Iris pigment epithelial cell (primary cell): ENCODE results near the gene PEX19.
"Not testable (repeated sequence)": the region's sequence is repeated elsewhere in the genome, so short reads cannot be mapped to it uniquely, and the experiment has no call there.

ENCODE experiments used
- DNase-seq: peaks from one replicate; pipeline ENCODE4 v3.0.0-alpha.2; 2011; ENCODE audit warnings: low read depth

PEX19 gene, protein sequence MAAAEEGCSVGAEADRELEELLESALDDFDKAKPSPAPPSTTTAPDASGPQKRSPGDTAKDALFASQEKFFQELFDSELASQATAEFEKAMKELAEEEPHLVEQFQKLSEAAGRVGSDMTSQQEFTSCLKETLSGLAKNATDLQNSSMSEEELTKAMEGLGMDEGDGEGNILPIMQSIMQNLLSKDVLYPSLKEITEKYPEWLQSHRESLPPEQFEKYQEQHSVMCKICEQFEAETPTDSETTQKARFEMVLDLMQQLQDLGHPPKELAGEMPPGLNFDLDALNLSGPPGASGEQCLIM

GRCh38 chr1:160284782-160285344 lies at the start of gene PEX19:
Gene PEX19, minus strand, starts transcription at chr1:160285133. Its CDS starts 9 bp downstream, at chr1:160285124.
- DNase-seq: peak; percentile 95

DNA sequence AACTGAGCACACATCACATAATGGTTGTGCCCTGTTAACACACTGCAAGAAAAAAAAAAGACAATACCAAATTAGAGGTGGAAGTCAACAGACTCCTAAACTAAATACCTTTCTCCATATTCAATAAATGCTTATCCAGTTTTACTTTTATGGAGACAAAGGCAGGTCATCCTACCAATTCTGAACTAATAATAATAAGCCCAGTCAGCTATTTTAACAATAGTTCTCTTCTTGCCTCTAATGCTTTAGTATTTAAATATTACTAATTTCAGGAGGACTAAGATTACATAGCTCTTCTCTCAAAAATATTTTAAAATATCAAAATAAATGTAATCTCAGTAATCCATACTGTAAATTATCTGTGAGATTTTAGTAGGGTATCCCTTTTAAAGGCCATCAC lies 47.6 kb upstream of the PEX19 start:
- DNase-seq: no peak

DNA sequence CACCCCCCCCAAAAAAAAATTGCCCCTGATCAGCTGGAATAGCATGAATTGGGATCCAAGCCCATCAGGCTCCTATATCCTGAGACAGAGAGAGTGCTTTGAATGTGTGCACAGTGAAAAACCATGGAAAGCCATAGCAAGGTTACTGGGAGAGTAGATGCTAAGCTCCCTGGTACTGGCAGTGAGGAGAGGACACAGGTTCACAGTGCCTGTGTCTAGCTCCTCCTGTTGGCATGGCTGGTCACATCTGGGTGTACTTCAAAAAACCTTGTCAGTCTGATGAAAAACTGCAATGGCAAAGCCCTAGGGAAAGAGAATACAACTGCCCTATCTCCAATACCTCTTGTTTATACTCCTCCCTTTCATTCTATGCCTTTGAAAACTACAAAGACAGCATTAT lies 45.2 kb upstream of the PEX19 start:
- DNase-seq: no peak

GRCh38 chr1:160328184-160328583 lies 43.3 kb upstream of the PEX19 start:
- no peak for DNase-seq

- DNase-seq: no peak
These were observed 41.5 kb upstream of the PEX19 start for GRCh38 chr1:160326418-160326817.

GRCh38 chr1:160325252-160325651 lies 40.3 kb upstream of the PEX19 start:
- no peak for DNase-seq

- DNase-seq: no peak
These were observed 37.9 kb upstream of the PEX19 start for GRCh38 chr1:160322831-160323230.

GRCh38 chr1:160315359-160315758 lies 30.4 kb upstream of the PEX19 start:
- no peak for DNase-seq

- DNase-seq: no peak
These were observed 24.6 kb upstream of the PEX19 start for GRCh38 chr1:160309571-160309970.

DNA sequence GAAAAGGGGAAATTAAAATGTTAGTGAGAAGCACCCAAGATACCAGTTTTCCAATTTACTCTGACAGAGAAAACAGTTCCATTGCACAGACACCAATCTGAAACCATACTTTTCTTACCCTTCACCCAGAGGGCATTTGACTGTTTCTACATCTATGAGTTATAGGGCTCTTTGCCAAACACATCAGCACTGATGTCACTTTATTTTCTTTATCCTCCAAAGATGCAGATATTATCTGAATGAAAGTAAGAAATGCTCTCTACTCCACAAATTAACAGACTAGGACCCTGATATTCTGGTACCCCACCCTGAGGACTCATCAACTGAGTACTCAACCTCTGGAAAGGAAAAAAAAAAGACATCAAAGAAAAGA lies 24.2 kb upstream of the PEX19 start:
- peak; percentile 53 for DNase-seq

DNA sequence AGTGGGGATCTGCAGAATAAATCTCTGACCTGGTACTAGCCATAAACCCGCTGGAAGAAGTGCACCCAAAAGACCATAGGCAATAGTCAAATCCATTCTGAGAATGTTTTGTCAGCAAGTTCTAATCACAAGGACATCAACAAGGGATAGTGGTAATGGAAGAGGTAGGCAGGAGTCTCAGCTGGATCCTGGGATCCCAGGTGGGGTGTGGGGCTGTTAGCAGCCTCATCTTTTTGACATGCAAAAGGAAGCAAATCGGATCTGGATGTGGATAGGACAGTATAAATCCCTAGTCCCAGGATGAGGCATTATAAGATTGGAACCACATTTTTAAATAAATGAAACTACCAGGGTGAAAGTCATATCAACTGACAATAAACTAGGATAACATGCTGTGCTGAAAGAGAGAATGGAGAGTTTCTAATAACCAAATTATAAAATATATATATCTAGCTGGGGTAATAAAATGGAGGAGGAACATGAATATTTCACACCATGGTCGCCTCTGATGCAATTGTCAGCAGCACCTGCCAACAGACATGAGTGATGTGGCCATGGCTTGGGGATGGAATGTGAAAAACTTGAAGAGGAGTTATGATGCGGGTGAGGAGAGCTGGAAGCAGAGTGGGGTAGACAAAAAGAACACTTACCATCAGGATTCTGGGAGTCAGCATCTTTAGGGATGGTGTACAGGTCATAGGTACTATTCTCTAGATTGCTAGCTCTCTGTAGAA lies 23.7 kb upstream of the PEX19 start:
- DNase-seq: peak; percentile 65

GRCh38 chr1:160307118-160307791 lies 22.3 kb upstream of the PEX19 start:
- DNase-seq: peak; percentile 38

- no peak for DNase-seq
These were observed 15.2 kb upstream of the PEX19 start for GRCh38 chr1:160300173-160300572.

- DNase-seq: peak; percentile 54
These were observed 11.1 kb upstream of the PEX19 start for GRCh38 chr1:160296036-160296435.

DNA sequence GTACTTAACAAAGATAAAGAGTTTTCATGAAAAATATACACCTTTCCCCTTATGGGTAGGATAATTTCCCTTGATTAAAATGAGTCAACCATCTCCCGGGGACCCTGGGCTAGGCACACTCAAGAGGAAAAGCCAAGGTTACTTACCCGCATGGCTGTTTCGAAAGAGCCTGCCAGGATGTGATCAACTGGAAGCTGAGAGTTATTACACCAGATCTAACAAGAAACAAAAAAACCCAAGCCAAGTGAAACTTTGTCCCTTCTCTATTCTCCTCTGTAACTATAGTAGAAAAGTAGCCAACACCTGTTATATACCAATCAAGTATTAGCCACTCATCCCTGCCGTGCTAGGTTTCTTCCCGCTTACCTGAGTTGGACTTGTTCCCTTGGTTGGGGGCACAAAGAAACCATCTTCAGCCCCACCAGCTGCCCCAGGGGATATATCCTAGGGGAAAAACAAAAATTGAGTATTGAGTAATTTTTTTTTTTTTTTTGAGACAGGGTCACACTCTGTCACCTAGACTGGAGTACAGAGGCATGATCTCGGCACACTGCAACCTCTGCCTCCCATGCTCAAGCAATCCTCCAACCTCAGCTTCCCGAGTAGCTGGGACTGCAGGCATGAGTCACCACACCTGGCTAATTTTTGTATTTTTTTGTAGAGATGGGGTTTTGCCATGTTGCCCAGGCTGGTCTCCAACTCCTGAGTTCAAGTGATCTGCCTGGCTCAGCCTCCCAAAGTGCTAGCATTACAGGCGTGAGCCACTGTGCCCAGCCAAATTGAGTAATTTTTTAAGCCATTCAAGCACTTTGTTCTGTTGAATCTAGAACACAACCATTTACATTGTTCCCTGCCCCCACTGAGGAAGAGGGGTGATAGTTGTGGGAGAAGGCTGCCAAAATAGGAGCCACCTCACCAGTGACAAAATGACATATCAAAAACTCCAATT lies 8.4 kb upstream of the PEX19 start:
- DNase-seq: no peak

- DNase-seq: peak; percentile 73
These were observed 6.6 kb upstream of the PEX19 start for GRCh38 chr1:160291248-160292220.

GRCh38 chr1:160287769-160288168 lies 2.8 kb upstream of the PEX19 start:
- not testable (repeated sequence) for DNase-seq

- DNase-seq: no peak
These were observed 573 bp upstream of the PEX19 start for GRCh38 chr1:160285506-160285905.

GRCh38 chr1:160284220-160284781 lies 632 bp downstream of the PEX19 start:
- DNase-seq: peak; percentile 90

DNA sequence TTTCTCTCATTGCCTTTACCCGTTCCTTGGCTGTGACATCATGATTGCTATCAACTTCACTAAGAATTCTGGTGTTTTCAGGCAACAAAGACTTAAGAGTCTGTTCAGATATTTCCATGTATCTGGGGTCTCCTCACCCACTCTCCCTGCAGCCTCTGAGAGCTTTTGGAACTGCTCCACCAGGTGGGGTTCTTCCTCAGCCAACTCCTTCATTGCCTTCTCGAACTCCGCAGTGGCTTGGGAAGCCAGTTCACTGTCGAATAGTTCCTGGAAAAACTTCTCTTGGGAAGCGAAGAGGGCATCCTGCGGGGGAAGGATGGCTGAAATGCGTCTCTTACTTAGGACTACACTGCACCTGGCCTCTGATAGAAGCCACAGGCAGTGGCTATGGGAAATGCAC lies 2.1 kb downstream of the PEX19 start:
- no peak for DNase-seq
